Stomach (tissue), 9 donors: ENCODE measurements around the gene CACNB2. TPM values are rescaled to one million over a fixed set of nuclear protein-coding genes. Genes with fewer than 3 reads are reported as not detected.
A peak's percentile ranks its signal among the peaks of the same experiment; 100 is the strongest.

Source experiments
- DNase-seq, 2 donors: peaks; one replicate each; pipeline versions ENCODE4 v3.0.0 to v3.0.0-alpha.2; 2013 to 2019
- H3K27ac ChIP-seq, 5 donors: fragments of 200-600 bp in 4 of 5; sonication (generic) in 4 of 5; one replicate each; pipeline ENCODE4 v1.5.1; 2013 to 2019; ENCODE audit warnings: mild to moderate bottlenecking in 1 of 5, moderate library complexity in 1 of 5
- H3K27me3 ChIP-seq, 3 donors: fragments of 200-600 bp; sonication (generic); one replicate each; pipeline ENCODE4 v1.5.1; 2017 to 2019; ENCODE audit warnings: mixed run types in 1 of 3
- H3K36me3 ChIP-seq, 4 donors: fragments of 200-600 bp; sonication (generic); 1 replicate in 3 of 4; 2 replicates in 1 of 4; pipeline ENCODE4 v1.5.1; 2016 to 2019
- H3K4me1 ChIP-seq, 4 donors: fragments of 200-600 bp; sonication (generic); one replicate each; pipeline ENCODE4 v1.5.1; 2016 to 2019
- H3K4me3 ChIP-seq, 4 donors: fragments of 200-600 bp; sonication (generic) in 3 of 4; one replicate each; pipeline ENCODE4 v1.5.1; 2016 to 2019; ENCODE audit warnings: mild to moderate bottlenecking in 1 of 4
- H3K9me3 ChIP-seq, 4 donors: fragments of 200-600 bp; sonication (generic); one replicate each; pipeline ENCODE4 v1.5.1; 2016 to 2019
- CTCF ChIP-seq, 7 experiments: fragments of 450-650 bp in 4 of 7; fragments of 200-600 bp in 3 of 7; sonication (generic) in 3 of 7; IDR thresholded peaks; one replicate each; pipeline ENCODE4 v1.5.1; 2016 to 2019; ENCODE audit warnings: antibody characterized with exemption in 7 of 7, control low read depth in 2 of 7, mild to moderate bottlenecking in 1 of 7
- EP300 ChIP-seq: sonication (generic); formaldehyde crosslinking; IDR thresholded peaks from one replicate; pipeline ENCODE4 v1.6.1; 2017; ENCODE audit warnings: antibody characterized with exemption
- POLR2A ChIP-seq, 4 donors: fragments of 450-650 bp; IDR thresholded peaks; one replicate each; pipeline ENCODE4 v1.6.1; 2016; ENCODE audit warnings: antibody characterized with exemption in 4 of 4, control low read depth in 2 of 4, mild to moderate bottlenecking in 1 of 4, moderate library complexity in 1 of 4
- POLR2AphosphoS5 ChIP-seq, 3 donors: sonication (generic); formaldehyde crosslinking; IDR thresholded peaks; one replicate each; pipeline ENCODE4 v1.6.1; 2016; ENCODE audit warnings: antibody characterized with exemption in 3 of 3
- WGBS, 5 donors: extraction: QIAGEN DNeasy Blood & Tissue Kit in 3 of 5; methylation state at CpG; one replicate each; pipeline versions ENCODE4 v1.1.5 to v1.1.7; 2013 to 2018; 5-methylcytosine and 5-hydroxymethylcytosine counted together
- intact Hi-C: fragments of 100-400 bp; cut with DNase I; formaldehyde crosslinking; loops from one replicate; pipeline ENCODE4 v1.15.1; 2023; ENCODE audit warnings: low total_unique reads
- polyA plus RNA-seq, 3 donors: library from polyadenylated mRNA; stranded (reverse); fragments of 200-250 nt; gene quantifications; one replicate each; pipeline ENCODE4 v1.2.3, GENCODE V29; 2013
- total RNA-seq, 5 donors: library from RNA; depleted of rRNA; stranded (reverse); fragments of >200 nt; gene quantifications; one replicate each; pipeline versions ENCODE4 v1.1.0 to v1.2.3, GENCODE V29; 2014 to 2016
- donor health status: healthy with polysubstance abuse.
- donor health status: Bipolar disorder and iron deficiency.
- donor health status: healthy.

The CACNB2 gene
- total and polyA plus RNA-seq, 8 donors, result 0.31 to 42.9 (median 14.3) TPM

- H3K4me3 ChIP-seq, result no peak overlapping the region
These were observed 113.9 kb downstream of the CACNB2 start for GRCh38 chr10:18254086-18254485.

GRCh38 chr10:18254692-18255091, 114.5 kb downstream of the CACNB2 start:
- Histone ChIP-seq H3K27ac (no peak overlapping the region), H3K4me3 (no peak overlapping the region), H3K27me3 (no peaks in the 10 kb centered on the region), H3K36me3 (no peaks in the 10 kb centered on the region), H3K4me1 (no peaks in the 10 kb centered on the region), H3K9me3 (no peaks in the 10 kb centered on the region)
- TF ChIP-seq CTCF (IDR thresholded peaks at IDR 0.05), result no peak
- TF ChIP-seq POLR2AphosphoS5 (IDR thresholded peaks at IDR 0.05), result no peak
- no peak for TF ChIP-seq POLR2A (IDR thresholded peaks at IDR 0.05)
- no peak for TF ChIP-seq EP300
- intact Hi-C loops, result no loop called here
- 73 to 86% (median 84%) methylated on average over 4 of the region's 4 CpGs for WGBS, 5 donors
- no peak for DNase-seq

More at GRCh38 chr10:18254086-18254485, 113.9 kb downstream of the CACNB2 start:
- Histone ChIP-seq H3K27ac (no peak overlapping the region), H3K9me3 (no peaks in the 10 kb centered on the region), H3K36me3 (no peaks in the 10 kb centered on the region), H3K4me1 (no peaks in the 10 kb centered on the region), H3K27me3 (no peaks in the 10 kb centered on the region)
- no peak for TF ChIP-seq POLR2A (IDR thresholded peaks at IDR 0.05)
- TF ChIP-seq CTCF (IDR thresholded peaks at IDR 0.05), result no peak
- no peak for TF ChIP-seq EP300
- TF ChIP-seq POLR2AphosphoS5 (IDR thresholded peaks at IDR 0.05), result no peak
- intact Hi-C loops, result no loop called here
- WGBS, 5 donors, result 73 to 85% (median 82%) methylated on average over 2 of the region's 2 CpGs
- DNase-seq, result no peak

GRCh38 chr10:18260310-18260922, 120.2 kb downstream of the CACNB2 start:
- 45 to 50% (median 47%) methylated on average over 18 of the region's 18 CpGs for WGBS, 5 donors
- Histone ChIP-seq H3K27me3 (no peaks in the 10 kb centered on the region), H3K4me3 (peak overlapping the region in 1 of 4 donors; percentile 17), H3K36me3 (no peaks in the 10 kb centered on the region), H3K9me3 (no peaks in the 10 kb centered on the region), H3K4me1 (peaks cover 0 to 28% (median 6%) of the 10 kb centered on the region in 4 donors), H3K27ac (no peak overlapping the region)
- TF ChIP-seq POLR2AphosphoS5 (IDR thresholded peaks at IDR 0.05) (no peak), CTCF (IDR thresholded peaks at IDR 0.05) (no peak), POLR2A (IDR thresholded peaks at IDR 0.05) (no peak), EP300 (no peak)
- peak in 1 of 2 donors; percentile 26 for DNase-seq
- intact Hi-C loops, result no loop called here

GRCh38 chr10:18261063-18261610, 120.9 kb downstream of the CACNB2 start:
- H3K27me3 ChIP-seq, result no peaks in the 10 kb centered on the region
- peak in 1 of 2 donors; percentile 19 for DNase-seq
- TF ChIP-seq CTCF (IDR thresholded peaks at IDR 0.05) (no peak), EP300 (no peak), POLR2A (IDR thresholded peaks at IDR 0.05) (no peak), POLR2AphosphoS5 (IDR thresholded peaks at IDR 0.05) (no peak)
- peak overlapping the region in 1 of 4 donors; percentile 17 for H3K4me3 ChIP-seq
- 42 to 54% (median 53%) methylated on average over 15 of the region's 15 CpGs for WGBS, 5 donors
- no peaks in the 10 kb centered on the region for H3K36me3 ChIP-seq
- intact Hi-C loops, result no loop called here
- H3K4me1 ChIP-seq, result peaks cover 0 to 28% (median 6%) of the 10 kb centered on the region in 4 donors
- no peaks in the 10 kb centered on the region for H3K9me3 ChIP-seq
- H3K27ac ChIP-seq, result no peak overlapping the region
